HK-2 (cell line): ENCODE measurements around the gene PICALM.

Experiments
- DNase-seq: peaks from one replicate; pipeline ENCODE4 v3.0.0-alpha.2; 2018; ENCODE audit not compliant: unreplicated experiment

Gene PICALM

GRCh38 chr11:86050196-86050709, 18.6 kb downstream of the PICALM start:
- no peak for DNase-seq

- DNase-seq, result no peak
Observed at GRCh38 chr11:86047275-86047991, 21.5 kb downstream of the PICALM start.

DNA sequence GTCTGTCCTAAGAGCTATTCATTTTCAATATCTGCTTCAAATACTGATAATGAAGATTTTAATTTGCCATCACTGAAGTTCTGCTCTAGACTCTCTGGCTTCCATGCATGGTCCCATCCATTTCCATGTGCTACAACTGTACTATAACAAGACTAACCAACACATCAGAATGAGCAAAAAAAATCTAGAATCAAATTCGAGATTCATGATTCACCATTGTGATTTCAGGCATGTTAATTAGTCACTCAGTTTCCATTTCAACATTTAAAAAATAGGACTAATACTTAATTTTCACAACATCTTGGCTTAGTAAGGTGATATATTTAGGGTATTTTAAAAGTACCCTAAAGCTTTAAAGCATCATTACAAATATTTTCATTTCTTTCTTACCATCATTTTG, 22.8 kb downstream of the PICALM start:
- no peak for DNase-seq

- DNase-seq, result no peak
Observed at GRCh38 chr11:86043765-86044503, 24.9 kb downstream of the PICALM start.

- peak; percentile 34 for DNase-seq
Observed at GRCh38 chr11:86041975-86042378, 26.9 kb downstream of the PICALM start.

- no peak for DNase-seq
Observed at GRCh38 chr11:86040919-86041850, 27.7 kb downstream of the PICALM start.

GRCh38 chr11:86039094-86039493, 29.8 kb downstream of the PICALM start:
- no peak for DNase-seq

DNA sequence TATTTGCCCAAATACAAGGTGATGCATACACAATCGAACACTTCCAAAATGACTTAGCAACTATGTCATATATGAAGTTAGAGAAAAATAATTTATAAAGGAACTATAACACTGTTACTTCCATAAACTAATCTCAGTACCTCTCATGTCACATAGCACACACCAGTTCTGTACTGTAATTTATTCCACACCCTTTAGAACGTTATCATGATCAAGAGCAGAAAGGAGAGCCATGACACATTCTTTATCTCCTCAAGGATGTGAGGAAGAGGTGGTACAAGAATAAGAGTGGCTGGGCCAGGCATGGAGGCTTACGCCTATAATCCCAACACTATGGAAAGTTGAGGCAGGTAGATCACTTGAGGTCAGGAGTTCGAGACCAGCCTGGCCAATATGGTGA, 31.1 kb downstream of the PICALM start:
- no peak for DNase-seq

GRCh38 chr11:86035920-86036319, 33.0 kb downstream of the PICALM start:
- no peak for DNase-seq

GRCh38 chr11:86035164-86035563, 33.7 kb downstream of the PICALM start:
- DNase-seq, result no peak

DNA sequence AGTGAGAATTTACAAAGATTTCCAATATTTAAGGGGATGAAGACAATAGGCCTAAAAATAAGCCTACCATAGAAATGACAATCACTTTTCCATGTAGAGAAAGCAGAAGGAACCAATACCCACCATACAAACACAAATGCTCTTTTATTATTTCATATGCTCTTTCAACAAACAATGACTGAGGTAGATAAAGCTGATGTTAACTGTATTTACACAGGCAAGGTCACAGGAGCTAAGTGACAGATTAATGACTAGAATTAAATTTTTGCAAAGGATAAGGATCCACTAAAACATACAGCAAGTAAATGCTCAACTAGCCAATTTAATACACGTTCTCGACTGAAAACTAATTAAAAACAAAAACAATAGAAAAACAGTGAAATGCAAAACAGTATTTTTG, 34.2 kb downstream of the PICALM start:
- no peak for DNase-seq

GRCh38 chr11:86021377-86021776, 47.5 kb downstream of the PICALM start:
- no peak for DNase-seq

- no peak for DNase-seq
Observed at GRCh38 chr11:86018249-86018648, 50.6 kb downstream of the PICALM start.

- no peak for DNase-seq
Observed at GRCh38 chr11:86016451-86016850, 52.4 kb downstream of the PICALM start.

DNA sequence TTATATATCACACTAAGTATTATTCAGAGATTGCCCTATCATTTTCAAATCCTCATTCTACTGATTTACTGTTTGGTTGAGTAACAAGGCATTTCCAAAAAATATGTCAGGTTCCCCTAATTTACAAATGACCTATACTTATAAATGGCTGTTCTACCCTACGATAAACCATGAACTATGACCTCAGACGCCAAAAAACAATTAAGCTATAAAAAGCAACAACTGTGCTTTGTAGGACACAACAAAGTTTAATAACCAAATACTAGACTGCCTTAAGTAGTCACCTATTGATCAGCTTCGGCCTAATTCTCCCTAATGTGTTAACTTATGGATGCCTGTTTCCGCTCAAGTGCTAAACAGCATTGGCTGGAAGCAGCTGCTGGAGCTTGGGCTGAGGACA, 53.2 kb downstream of the PICALM start:
- DNase-seq, result no peak

GRCh38 chr11:86014221-86014620, 54.7 kb downstream of the PICALM start:
- no peak for DNase-seq

DNA sequence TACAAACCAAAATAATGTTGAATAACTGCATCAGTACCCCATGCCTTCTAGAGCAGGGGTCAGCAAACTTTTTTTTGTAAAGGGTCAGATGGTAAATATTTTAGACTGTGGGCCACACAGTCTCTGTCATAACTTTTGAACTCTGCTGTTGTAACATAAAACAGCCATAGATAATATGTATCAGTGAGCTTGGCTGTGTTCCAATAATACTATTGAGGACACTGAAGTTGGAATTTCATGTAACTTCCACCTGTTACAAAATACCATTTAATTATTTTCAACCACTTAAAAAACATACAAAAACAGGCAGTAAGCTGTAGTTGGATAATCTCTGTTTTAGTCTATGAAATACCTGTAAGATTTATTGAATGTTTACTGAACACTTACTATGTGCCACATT, 55.2 kb downstream of the PICALM start:
- no peak for DNase-seq

GRCh38 chr11:86011175-86011574, 57.7 kb downstream of the PICALM start:
- no peak for DNase-seq

DNA sequence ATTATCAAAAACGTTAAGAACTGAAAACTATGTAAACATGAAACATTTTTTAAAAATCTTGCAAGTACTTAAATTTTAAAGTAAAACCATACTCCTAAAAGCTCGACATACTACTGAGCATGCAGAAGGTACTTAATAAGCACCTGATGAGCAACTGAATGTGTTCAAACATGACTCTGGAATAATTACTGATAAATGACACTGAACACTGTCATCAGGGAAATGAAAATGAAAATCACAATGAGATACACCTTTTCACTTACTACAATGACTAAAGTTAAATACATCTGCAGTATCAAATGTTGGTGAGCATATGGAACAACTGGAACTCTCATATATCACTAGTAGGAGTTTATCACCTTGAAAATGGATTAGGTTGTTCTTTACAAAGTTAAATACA, 65.2 kb downstream of the PICALM start:
- no peak for DNase-seq

- DNase-seq, result no peak
Observed at GRCh38 chr11:86002431-86002830, 66.5 kb downstream of the PICALM start.

GRCh38 chr11:85991508-85991907, 77.4 kb downstream of the PICALM start:
- no peak for DNase-seq

DNA sequence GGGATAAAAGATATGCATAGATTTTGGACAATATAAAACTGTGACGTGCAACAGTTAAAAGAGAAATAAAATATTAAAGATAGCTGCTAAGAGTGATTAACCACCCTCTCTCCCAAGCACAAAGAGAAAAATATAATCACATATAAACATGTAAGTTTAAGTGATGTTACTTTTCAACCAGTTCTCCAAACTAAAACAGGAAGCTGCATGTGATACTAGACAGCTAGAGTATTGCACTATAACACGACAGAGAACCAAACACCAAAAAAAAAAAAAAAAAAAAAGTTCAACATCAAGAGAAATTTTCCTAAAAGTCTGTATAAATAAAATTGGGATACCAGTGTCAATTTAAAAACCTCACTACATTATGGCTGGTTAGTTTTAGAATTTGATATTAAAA, 79.1 kb downstream of the PICALM start:
- DNase-seq, result no peak
